H9 (cell line): ENCODE data around the gene NR2F1-AS1. TPM values are rescaled to one million over a fixed set of nuclear protein-coding genes. Genes with fewer than 3 reads are reported as not detected.

ENCODE experiments used
- DNase-seq: peaks from one replicate; pipeline ENCODE4 v3.0.0-alpha.2; 2017
- H2AFZ ChIP-seq: one replicate; pipeline ENCODE4 v1.6.1; 2013; ENCODE audit warnings: mild to moderate bottlenecking, low read length, control low read depth, moderate library complexity
- H2AK5ac ChIP-seq: 2 replicates; pipeline ENCODE4 v1.6.1; 2013; ENCODE audit warnings: low read length, control low read depth, mixed read lengths; ENCODE audit not compliant: insufficient read length
- H2BK120ac ChIP-seq: one replicate; pipeline ENCODE4 v1.6.1; 2013; ENCODE audit warnings: low read depth, mild to moderate bottlenecking, low read length, control low read depth, inconsistent platforms; ENCODE audit not compliant: poor library complexity, severe bottlenecking
- H2BK12ac ChIP-seq: 2 replicates; pipeline ENCODE4 v1.6.1; 2013; ENCODE audit warnings: low read length, control low read depth, mixed read lengths, low read depth; ENCODE audit not compliant: insufficient read length
- H2BK15ac ChIP-seq: 2 replicates; pipeline ENCODE4 v1.6.1; 2013; ENCODE audit warnings: low read depth, low read length, control low read depth
- H2BK20ac ChIP-seq: one replicate; pipeline ENCODE4 v1.6.1; 2013; ENCODE audit warnings: low read depth, mild to moderate bottlenecking, low read length, control low read depth, inconsistent platforms; ENCODE audit not compliant: poor library complexity, severe bottlenecking
- H2BK5ac ChIP-seq: 2 replicates; pipeline ENCODE4 v1.6.1; 2013; ENCODE audit warnings: low read length, control low read depth, mixed read lengths; ENCODE audit not compliant: insufficient read length
- H3K14ac ChIP-seq: 2 replicates; pipeline ENCODE4 v1.6.1; 2013; ENCODE audit warnings: low read length, control low read depth; ENCODE audit not compliant: insufficient read depth
- H3K18ac ChIP-seq: 2 replicates; pipeline ENCODE4 v1.6.1; 2013; ENCODE audit warnings: low read depth, mild to moderate bottlenecking, mixed read lengths, low read length, control low read depth; ENCODE audit not compliant: insufficient read length
- H3K23ac ChIP-seq: 2 replicates; pipeline ENCODE4 v1.6.1; 2013; ENCODE audit warnings: low read length, control low read depth, mixed read lengths, low read depth; ENCODE audit not compliant: insufficient read length
- H3K23me2 ChIP-seq: 2 replicates; pipeline ENCODE4 v1.6.1; 2013; ENCODE audit warnings: low read depth, mild to moderate bottlenecking, mixed read lengths, low read length, control low read depth; ENCODE audit not compliant: insufficient read length, poor library complexity, severe bottlenecking
- H3K27ac ChIP-seq: 2 replicates; pipeline ENCODE4 v1.5.1; 2013; ENCODE audit warnings: low read length, control low read depth, mixed read lengths, low read depth; ENCODE audit not compliant: insufficient read length
- H3K27me3 ChIP-seq: 2 replicates; pipeline ENCODE4 v1.6.1; 2013; ENCODE audit warnings: low read length, control low read depth, inconsistent platforms; ENCODE audit not compliant: insufficient read depth
- H3K4ac ChIP-seq: 2 replicates; pipeline ENCODE4 v1.6.1; 2013; ENCODE audit warnings: low read depth, mild to moderate bottlenecking, control low read depth, inconsistent platforms, low read length, moderate library complexity
- H3K4me1 ChIP-seq: 2 replicates; pipeline ENCODE4 v1.6.1; 2013; ENCODE audit warnings: low read length, control low read depth, inconsistent platforms; ENCODE audit not compliant: insufficient read depth
- H3K4me2 ChIP-seq: 2 replicates; pipeline ENCODE4 v1.6.1; 2013; ENCODE audit warnings: low read length, control low read depth, mixed read lengths; ENCODE audit not compliant: insufficient read length, insufficient read depth
- H3K56ac ChIP-seq: 2 replicates; pipeline ENCODE4 v1.6.1; 2013; ENCODE audit warnings: low read depth, mild to moderate bottlenecking, mixed read lengths, low read length, control low read depth; ENCODE audit not compliant: insufficient read length
- H3K79me1 ChIP-seq: 2 replicates; pipeline ENCODE4 v1.6.1; 2013; ENCODE audit warnings: low read depth, mild to moderate bottlenecking, moderate library complexity, low read length, control low read depth, inconsistent platforms; ENCODE audit not compliant: insufficient read depth, poor library complexity, severe bottlenecking
- H3K79me2 ChIP-seq: 2 replicates; pipeline ENCODE4 v1.6.1; 2013; ENCODE audit warnings: low read length, control low read depth, inconsistent platforms; ENCODE audit not compliant: insufficient read depth
- H3K9ac ChIP-seq: 2 replicates; pipeline ENCODE4 v1.6.1; 2013; ENCODE audit warnings: low read length, control low read depth, mixed read lengths; ENCODE audit not compliant: insufficient read length; ENCODE audit errors: extremely low read depth
- H3K9me3 ChIP-seq: one replicate; pipeline ENCODE4 v1.6.1; 2013; ENCODE audit warnings: low read depth, low read length, inconsistent platforms; ENCODE audit not compliant: control insufficient read depth
- H3T11ph ChIP-seq: one replicate; pipeline ENCODE4 v1.6.1; 2013; ENCODE audit warnings: mild to moderate bottlenecking, low read length, control low read depth, inconsistent platforms
- H4K20me1 ChIP-seq: one replicate; pipeline ENCODE4 v1.6.1; 2013; ENCODE audit not compliant: control insufficient read depth, insufficient read length, insufficient read depth
- H4K5ac ChIP-seq: 2 replicates; pipeline ENCODE4 v1.6.1; 2013; ENCODE audit warnings: low read depth, mild to moderate bottlenecking, mixed read lengths, low read length, control low read depth; ENCODE audit not compliant: insufficient read length
- H4K8ac ChIP-seq: replicated peaks from 2 replicates; pipeline ENCODE4 v1.6.1; 2013; ENCODE audit warnings: low read length, control low read depth, mixed read lengths, low read depth; ENCODE audit not compliant: insufficient read length
- H4K91ac ChIP-seq: 2 replicates; pipeline ENCODE4 v1.6.1; 2013; ENCODE audit warnings: low read depth, mild to moderate bottlenecking, moderate library complexity, mixed read lengths, low read length, control low read depth; ENCODE audit not compliant: insufficient read length
- H3K27ac Mint-ChIP-seq, 3 experiments: 2 replicates in 2 of 3; 3 replicates in 1 of 3; pipeline ENCODE4 v1.8.0; 2020 to 2021; ENCODE audit warnings: mixed read lengths in 3 of 3, mild to moderate bottlenecking in 1 of 3, moderate library complexity in 1 of 3
- H3K27me3 Mint-ChIP-seq: 2 replicates; pipeline ENCODE4 v1.8.0; 2021; ENCODE audit warnings: low read depth, mild to moderate bottlenecking, moderate library complexity, mixed read lengths
- H3K36me3 Mint-ChIP-seq, 3 experiments: 2 replicates in 2 of 3; 3 replicates in 1 of 3; pipeline ENCODE4 v1.8.0; 2020 to 2021; ENCODE audit warnings: low read depth in 3 of 3, mixed read lengths in 3 of 3; ENCODE audit not compliant: insufficient read depth in 1 of 3
- H3K4me1 Mint-ChIP-seq, 2 experiments: 2 replicates each; pipeline ENCODE4 v1.8.0; 2020; ENCODE audit warnings: mixed read lengths in 2 of 2
- H3K4me3 Mint-ChIP-seq, 2 experiments: 2 replicates in 1 of 2; 3 replicates in 1 of 2; pipeline ENCODE4 v1.8.0; 2020 to 2021; ENCODE audit warnings: mild to moderate bottlenecking in 2 of 2, mixed read lengths in 2 of 2, moderate library complexity in 1 of 2
- H3K9me3 Mint-ChIP-seq, 2 experiments: 2 replicates in 1 of 2; 3 replicates in 1 of 2; pipeline ENCODE4 v1.8.0; 2020; ENCODE audit warnings: mild to moderate bottlenecking in 2 of 2, mixed read lengths in 2 of 2, moderate library complexity in 1 of 2
- WGBS: extraction: QIAGEN DNeasy Blood & Tissue Kit; methylation state at CpG from one replicate; pipeline ENCODE4 v1.1.7; 2013; ENCODE audit warnings: missing lambda C conversion rate, low lambda C conversion rate, mixed read lengths; ENCODE audit not compliant: insufficient read length; ENCODE audit errors: extremely low coverage; 5-methylcytosine and 5-hydroxymethylcytosine counted together
- total RNA-seq: library from RNA; stranded (reverse); gene quantifications from 2 replicates; pipeline ENCODE4 v1.2.1, GENCODE V29; 2021
- TF ChIP-seq, protein P1 (sequence below): fragments of 200-600 bp; sonication (generic); conservative IDR thresholded peaks from 3 replicates; pipeline ENCODE4 v1.8.0; 2021; ENCODE audit warnings: antibody characterized with exemption, mild to moderate bottlenecking

NR2F1-AS1 gene
- total RNA-seq, 1 experiment from 2014 or later, result 1.9 TPM

DNA sequence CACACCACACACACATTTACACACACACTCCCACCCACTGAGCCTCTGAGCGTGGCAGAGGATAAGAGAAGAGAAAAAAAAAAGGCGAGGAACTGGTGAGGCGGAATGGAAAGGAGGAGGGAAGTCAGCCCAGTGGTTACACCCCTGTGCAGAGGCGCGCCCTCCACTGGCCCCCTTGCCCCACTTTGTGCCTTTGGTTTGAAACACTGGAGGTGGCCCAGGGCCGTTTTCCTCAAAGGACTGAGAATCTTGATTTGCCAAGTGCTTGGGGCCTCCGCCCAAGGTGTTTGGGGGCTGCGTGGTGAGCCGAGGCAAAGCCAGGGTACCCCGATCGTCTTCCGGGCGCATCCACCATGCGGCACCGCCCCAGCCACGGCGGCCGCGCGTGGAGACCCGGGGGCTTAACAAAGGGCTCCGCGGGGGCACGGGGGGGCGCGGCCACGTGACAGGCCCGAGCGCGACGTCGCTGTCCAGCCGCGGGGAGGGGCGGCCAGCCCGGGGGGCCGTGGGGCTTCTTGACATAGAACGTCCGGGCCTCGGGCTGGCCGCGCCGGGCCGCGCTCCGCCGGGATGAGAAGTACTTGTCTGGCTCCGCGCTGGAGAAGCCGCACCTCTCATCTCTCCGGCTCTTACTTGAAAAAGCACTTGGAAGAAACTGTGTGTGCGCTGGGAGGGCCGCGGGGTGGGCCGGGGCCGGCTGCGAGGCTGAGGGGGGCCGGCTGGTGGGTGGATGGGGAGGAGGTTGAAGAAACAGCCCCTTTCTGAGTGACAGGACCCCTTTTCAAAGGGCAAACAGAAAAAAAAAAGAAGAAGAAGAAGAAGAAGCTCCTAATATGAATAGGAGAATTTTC, 23.0 kb upstream of the NR2F1-AS1 start:
- Histone ChIP-seq H3K27me3 (peaks cover 86% of the 10 kb centered on the region), H3K4ac (no peak overlapping the region), H2BK15ac (no peak overlapping the region), H3K79me2 (no peaks in the 10 kb centered on the region), H3T11ph (no peak overlapping the region), H3K9me3 (no peaks in the 10 kb centered on the region), H2BK12ac (no peak overlapping the region), H3K79me1 (no peaks in the 10 kb centered on the region), H3K23ac (no peak overlapping the region), H4K8ac (no peak overlapping the region), H3K4me1 (peaks cover 3% of the 10 kb centered on the region; the same call in 1 of the 2 replicates), H3K14ac (no peak overlapping the region), H2BK20ac (no peak overlapping the region), H3K23me2 (peaks cover 4% of the 10 kb centered on the region), H4K20me1 (no peaks in the 10 kb centered on the region), H2BK120ac (no peak overlapping the region), H4K5ac (no peak overlapping the region), H3K56ac (no peak overlapping the region), H3K9ac (no peak overlapping the region), H2AK5ac (no peak overlapping the region), H2AFZ (no peak overlapping the region), H3K27ac (no peak overlapping the region), H3K18ac (no peak overlapping the region), H4K91ac (no peak overlapping the region), H2BK5ac (no peak overlapping the region), H3K4me2 (no peak overlapping the region)
- H3K4me1 Mint-ChIP-seq, result peaks cover 15 to 38% of the 10 kb centered on the region in 2 experiments
- TF ChIP-seq, protein P1, sequence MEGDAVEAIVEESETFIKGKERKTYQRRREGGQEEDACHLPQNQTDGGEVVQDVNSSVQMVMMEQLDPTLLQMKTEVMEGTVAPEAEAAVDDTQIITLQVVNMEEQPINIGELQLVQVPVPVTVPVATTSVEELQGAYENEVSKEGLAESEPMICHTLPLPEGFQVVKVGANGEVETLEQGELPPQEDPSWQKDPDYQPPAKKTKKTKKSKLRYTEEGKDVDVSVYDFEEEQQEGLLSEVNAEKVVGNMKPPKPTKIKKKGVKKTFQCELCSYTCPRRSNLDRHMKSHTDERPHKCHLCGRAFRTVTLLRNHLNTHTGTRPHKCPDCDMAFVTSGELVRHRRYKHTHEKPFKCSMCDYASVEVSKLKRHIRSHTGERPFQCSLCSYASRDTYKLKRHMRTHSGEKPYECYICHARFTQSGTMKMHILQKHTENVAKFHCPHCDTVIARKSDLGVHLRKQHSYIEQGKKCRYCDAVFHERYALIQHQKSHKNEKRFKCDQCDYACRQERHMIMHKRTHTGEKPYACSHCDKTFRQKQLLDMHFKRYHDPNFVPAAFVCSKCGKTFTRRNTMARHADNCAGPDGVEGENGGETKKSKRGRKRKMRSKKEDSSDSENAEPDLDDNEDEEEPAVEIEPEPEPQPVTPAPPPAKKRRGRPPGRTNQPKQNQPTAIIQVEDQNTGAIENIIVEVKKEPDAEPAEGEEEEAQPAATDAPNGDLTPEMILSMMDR, result no peak
- peak; percentile 61 for DNase-seq
- H3K9me3 Mint-ChIP-seq, result peaks cover 2 to 13% of the 10 kb centered on the region in 2 experiments; a peak in 3 of 5 replicates
- no CpG with 5 or more reads among the region's 58 CpGs for WGBS
- H3K36me3 Mint-ChIP-seq, result no peaks in the 10 kb centered on the region
- no peaks in the 10 kb centered on the region for H3K27me3 Mint-ChIP-seq
- no peak overlapping the region; a peak in 1 of 7 replicates for H3K27ac Mint-ChIP-seq
- peak overlapping the region in 1 of 2 experiments; percentile 57; a peak in 2 of 5 replicates for H3K4me3 Mint-ChIP-seq
